GM21786 (cell line): ENCODE data around the gene ANP32B.
"Not testable (repeated sequence)": the region's sequence is repeated elsewhere in the genome, so short reads cannot be mapped to it uniquely, and the experiment has no call there.

Experiments used
- ATAC-seq: cut with Tn5 transposase; IDR thresholded peaks from one replicate; pipeline ENCODE4 v1.9.1; 2021; ENCODE audit not compliant: unreplicated experiment

ANP32B gene

GRCh38 chr9:97991818-97992217 is 8.7 kb downstream of the ANP32B start:
- ATAC-seq = no peak

- no peak for ATAC-seq
These were observed 9.1 kb downstream of the ANP32B start for GRCh38 chr9:97992219-97992618.

GRCh38 chr9:97993000-97993399 is 9.9 kb downstream of the ANP32B start:
- ATAC-seq = no peak

- no peak for ATAC-seq
These were observed 11.6 kb downstream of the ANP32B start for GRCh38 chr9:97994703-97995102.

GRCh38 chr9:97996676-97997075 is 13.5 kb downstream of the ANP32B start:
- ATAC-seq = not testable (repeated sequence)

GRCh38 chr9:97997330-97998276 is 14.5 kb downstream of the ANP32B start:
- ATAC-seq = no peak

GRCh38 chr9:98002808-98003207 is 19.7 kb downstream of the ANP32B start:
- no peak for ATAC-seq

- no peak for ATAC-seq
These were observed 23.1 kb downstream of the ANP32B start for GRCh38 chr9:98006127-98006796.

GRCh38 chr9:98007251-98007928 is 24.2 kb downstream of the ANP32B start:
- ATAC-seq = no peak

- no peak for ATAC-seq
These were observed 25.6 kb downstream of the ANP32B start for GRCh38 chr9:98008764-98009163.

GRCh38 chr9:98009437-98009836 is 26.3 kb downstream of the ANP32B start:
- no peak for ATAC-seq

GRCh38 chr9:98009936-98010335 is 26.8 kb downstream of the ANP32B start:
- ATAC-seq = no peak

GRCh38 chr9:98010445-98010844 is 27.3 kb downstream of the ANP32B start:
- peak; percentile 85 for ATAC-seq

- ATAC-seq = no peak
These were observed 28.0 kb downstream of the ANP32B start for GRCh38 chr9:98011122-98011521.

GRCh38 chr9:98016137-98016680 is 33.1 kb downstream of the ANP32B start:
- no peak for ATAC-seq

- ATAC-seq = no peak
These were observed 34.2 kb downstream of the ANP32B start for GRCh38 chr9:98017306-98017705.

- no peak for ATAC-seq
These were observed 35.2 kb downstream of the ANP32B start for GRCh38 chr9:98018347-98018746.

GRCh38 chr9:98019098-98019497 is 36.0 kb downstream of the ANP32B start:
- ATAC-seq = no peak

GRCh38 chr9:98019869-98020268 is 36.7 kb downstream of the ANP32B start:
- not testable (repeated sequence) for ATAC-seq

GRCh38 chr9:98020476-98021145 is 37.5 kb downstream of the ANP32B start:
- no peak for ATAC-seq
